GM19099 (cell line): ENCODE results near the gene MC5R.

Experiments
- POLR2A ChIP-seq: IDR thresholded peaks from 3 replicates; pipeline ENCODE4 v1.6.1; 2011; ENCODE audit warnings: low read depth; ENCODE audit not compliant: insufficient read length; ENCODE audit errors: extremely low read depth

MC5R gene

GRCh38 chr18:13823707-13824395, at the start of gene MC5R:
Gene MC5R, plus strand, starts transcription at chr18:13824149. Its CDS starts 1,617 bp downstream, at chr18:13825766.
- TF ChIP-seq POLR2A: no peak

- no peak for TF ChIP-seq POLR2A
These were observed 48.9 kb upstream of the MC5R start for GRCh38 chr18:13775058-13775457.

GRCh38 chr18:13791181-13791580, 32.8 kb upstream of the MC5R start:
- no peak for TF ChIP-seq POLR2A

- TF ChIP-seq POLR2A: no peak
These were observed 30.1 kb upstream of the MC5R start for GRCh38 chr18:13793819-13794218.

GRCh38 chr18:13796515-13796914, 27.4 kb upstream of the MC5R start:
- no peak for TF ChIP-seq POLR2A

- no peak for TF ChIP-seq POLR2A
These were observed 26.8 kb upstream of the MC5R start for GRCh38 chr18:13797157-13797611.

- no peak for TF ChIP-seq POLR2A
These were observed 24.6 kb upstream of the MC5R start for GRCh38 chr18:13799396-13799795.

GRCh38 chr18:13800505-13801259, 23.3 kb upstream of the MC5R start:
- no peak for TF ChIP-seq POLR2A

GRCh38 chr18:13801260-13801601, 22.7 kb upstream of the MC5R start:
- TF ChIP-seq POLR2A: no peak

- TF ChIP-seq POLR2A: no peak
These were observed 19.6 kb upstream of the MC5R start for GRCh38 chr18:13804305-13804704.

- TF ChIP-seq POLR2A: no peak
These were observed 15.5 kb upstream of the MC5R start for GRCh38 chr18:13808294-13809042.

- TF ChIP-seq POLR2A: no peak
These were observed 14.9 kb upstream of the MC5R start for GRCh38 chr18:13809043-13809430.

GRCh38 chr18:13809531-13810255, 14.3 kb upstream of the MC5R start:
- TF ChIP-seq POLR2A: no peak

GRCh38 chr18:13810950-13811485, 12.9 kb upstream of the MC5R start:
- no peak for TF ChIP-seq POLR2A

GRCh38 chr18:13811993-13812392, 12.0 kb upstream of the MC5R start:
- TF ChIP-seq POLR2A: no peak
